ENCODE measurements around the gene AZU1.

AZU1 gene

DNA sequence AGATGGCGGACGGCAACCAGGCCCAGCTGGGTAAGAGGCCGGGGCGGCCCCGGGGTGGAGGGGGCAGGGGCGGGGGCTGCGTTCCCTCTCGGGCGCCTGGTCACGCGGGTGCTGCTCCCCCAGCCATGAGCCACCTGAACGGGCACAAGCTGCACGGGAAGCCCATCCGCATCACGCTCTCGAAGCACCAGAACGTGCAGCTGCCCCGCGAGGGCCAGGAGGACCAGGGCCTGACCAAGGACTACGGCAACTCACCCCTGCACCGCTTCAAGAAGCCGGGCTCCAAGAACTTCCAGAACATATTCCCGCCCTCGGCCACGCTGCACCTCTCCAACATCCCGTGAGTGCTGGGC, 19.2 kb upstream of the AZU1 start:
- TF ChIP-seq, protein P1, sequence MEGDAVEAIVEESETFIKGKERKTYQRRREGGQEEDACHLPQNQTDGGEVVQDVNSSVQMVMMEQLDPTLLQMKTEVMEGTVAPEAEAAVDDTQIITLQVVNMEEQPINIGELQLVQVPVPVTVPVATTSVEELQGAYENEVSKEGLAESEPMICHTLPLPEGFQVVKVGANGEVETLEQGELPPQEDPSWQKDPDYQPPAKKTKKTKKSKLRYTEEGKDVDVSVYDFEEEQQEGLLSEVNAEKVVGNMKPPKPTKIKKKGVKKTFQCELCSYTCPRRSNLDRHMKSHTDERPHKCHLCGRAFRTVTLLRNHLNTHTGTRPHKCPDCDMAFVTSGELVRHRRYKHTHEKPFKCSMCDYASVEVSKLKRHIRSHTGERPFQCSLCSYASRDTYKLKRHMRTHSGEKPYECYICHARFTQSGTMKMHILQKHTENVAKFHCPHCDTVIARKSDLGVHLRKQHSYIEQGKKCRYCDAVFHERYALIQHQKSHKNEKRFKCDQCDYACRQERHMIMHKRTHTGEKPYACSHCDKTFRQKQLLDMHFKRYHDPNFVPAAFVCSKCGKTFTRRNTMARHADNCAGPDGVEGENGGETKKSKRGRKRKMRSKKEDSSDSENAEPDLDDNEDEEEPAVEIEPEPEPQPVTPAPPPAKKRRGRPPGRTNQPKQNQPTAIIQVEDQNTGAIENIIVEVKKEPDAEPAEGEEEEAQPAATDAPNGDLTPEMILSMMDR (IDR thresholded peaks at IDR 0.05) = no peak
- Histone ChIP-seq H3K4me3 (ENCODE audit: low read depth, low read length) (no peak overlapping the region), H3K4me1 (peaks cover 2% of the 10 kb centered on the region), H3K36me3 (ENCODE audit: control insufficient read depth, insufficient read depth, low read length) (no peaks in the 10 kb centered on the region), H3K4me2 (ENCODE audit: low read length) (no peak overlapping the region), H3K27me3 (ENCODE audit: control insufficient read depth, insufficient read depth, low read length) (no peaks in the 10 kb centered on the region), H3K9me3 (ENCODE audit: control insufficient read depth, low read length) (no peaks in the 10 kb centered on the region), H2AFZ (no peak overlapping the region), H3K9ac (no peak overlapping the region), H3K79me2 (peaks cover 43% of the 10 kb centered on the region), H3K27ac (no peak overlapping the region)

DNA sequence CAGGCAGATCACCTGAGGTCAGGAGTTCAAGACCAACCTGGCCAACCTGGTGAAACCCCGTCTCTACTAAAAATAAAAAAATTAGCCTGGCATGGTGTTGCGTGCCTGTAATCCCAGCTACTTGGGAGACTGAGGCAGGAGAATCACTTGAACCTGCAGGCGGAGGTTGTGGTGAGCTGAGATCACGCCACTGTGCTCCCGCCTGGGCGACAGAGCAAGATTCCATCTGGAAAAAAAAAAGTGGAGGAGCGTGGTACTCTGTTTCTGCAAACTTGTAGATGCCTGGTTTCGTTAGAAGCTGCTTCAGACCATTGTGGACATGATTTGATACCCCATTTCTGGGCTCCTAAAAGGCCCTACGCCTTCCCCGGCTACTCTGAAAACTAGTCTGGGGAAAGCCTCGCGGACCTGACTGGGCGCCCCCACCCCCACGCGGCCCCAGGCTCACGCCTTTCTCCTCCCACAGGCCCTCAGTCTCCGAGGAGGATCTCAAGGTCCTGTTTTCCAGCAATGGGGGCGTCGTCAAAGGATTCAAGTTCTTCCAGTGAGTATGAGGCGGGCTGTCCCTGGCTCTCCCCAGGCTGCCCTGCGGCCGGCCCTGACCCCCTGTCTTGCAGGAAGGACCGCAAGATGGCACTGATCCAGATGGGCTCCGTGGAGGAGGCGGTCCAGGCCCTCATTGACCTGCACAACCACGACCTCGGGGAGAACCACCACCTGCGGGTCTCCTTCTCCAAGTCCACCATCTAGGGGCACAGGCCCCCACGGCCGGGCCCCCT, 17.4 kb upstream of the AZU1 start:
- H3K4me3 ChIP-seq (ENCODE audit: low read depth, low read length) = no peak overlapping the region
- no peak overlapping the region for H3K4me2 ChIP-seq (ENCODE audit: low read length)
- TF ChIP-seq, protein P1 (IDR thresholded peaks at IDR 0.05) = no peak
- H3K4me1 ChIP-seq = no peaks in the 10 kb centered on the region
- no peaks in the 10 kb centered on the region for H3K36me3 ChIP-seq (ENCODE audit: control insufficient read depth, insufficient read depth, low read length)
- peaks cover 25% of the 10 kb centered on the region for H3K79me2 ChIP-seq
- no peak overlapping the region for H2AFZ ChIP-seq
- H3K9me3 ChIP-seq (ENCODE audit: control insufficient read depth, low read length) = no peaks in the 10 kb centered on the region
- H3K27me3 ChIP-seq (ENCODE audit: control insufficient read depth, insufficient read depth, low read length) = no peaks in the 10 kb centered on the region
- H3K9ac ChIP-seq = no peak overlapping the region
- H3K27ac ChIP-seq = no peak overlapping the region

DNA sequence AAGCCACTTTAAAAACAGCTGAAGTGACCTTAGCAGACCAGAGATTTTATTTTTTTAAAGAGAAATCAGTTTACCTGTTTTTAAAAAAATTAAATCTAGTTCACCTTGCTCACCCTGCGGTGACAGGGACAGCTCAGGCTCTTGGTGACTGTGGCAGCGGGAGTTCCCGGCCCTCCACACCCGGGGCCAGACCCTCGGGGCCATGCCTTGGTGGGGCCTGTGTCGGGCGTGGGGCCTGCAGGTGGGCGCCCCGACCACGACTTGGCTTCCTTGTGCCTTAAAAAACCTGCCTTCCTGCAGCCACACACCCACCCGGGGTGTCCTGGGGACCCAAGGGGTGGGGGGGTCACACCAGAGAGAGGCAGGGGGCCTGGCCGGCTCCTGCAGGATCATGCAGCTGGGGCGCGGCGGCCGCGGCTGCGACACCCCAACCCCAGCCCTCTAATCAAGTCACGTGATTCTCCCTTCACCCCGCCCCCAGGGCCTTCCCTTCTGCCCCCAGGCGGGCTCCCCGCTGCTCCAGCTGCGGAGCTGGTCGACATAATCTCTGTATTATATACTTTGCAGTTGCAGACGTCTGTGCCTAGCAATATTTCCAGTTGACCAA, 16.7 kb upstream of the AZU1 start:
- no peak overlapping the region for H2AFZ ChIP-seq
- no peaks in the 10 kb centered on the region for H3K36me3 ChIP-seq (ENCODE audit: control insufficient read depth, insufficient read depth, low read length)
- no peaks in the 10 kb centered on the region for H3K4me1 ChIP-seq

DNA sequence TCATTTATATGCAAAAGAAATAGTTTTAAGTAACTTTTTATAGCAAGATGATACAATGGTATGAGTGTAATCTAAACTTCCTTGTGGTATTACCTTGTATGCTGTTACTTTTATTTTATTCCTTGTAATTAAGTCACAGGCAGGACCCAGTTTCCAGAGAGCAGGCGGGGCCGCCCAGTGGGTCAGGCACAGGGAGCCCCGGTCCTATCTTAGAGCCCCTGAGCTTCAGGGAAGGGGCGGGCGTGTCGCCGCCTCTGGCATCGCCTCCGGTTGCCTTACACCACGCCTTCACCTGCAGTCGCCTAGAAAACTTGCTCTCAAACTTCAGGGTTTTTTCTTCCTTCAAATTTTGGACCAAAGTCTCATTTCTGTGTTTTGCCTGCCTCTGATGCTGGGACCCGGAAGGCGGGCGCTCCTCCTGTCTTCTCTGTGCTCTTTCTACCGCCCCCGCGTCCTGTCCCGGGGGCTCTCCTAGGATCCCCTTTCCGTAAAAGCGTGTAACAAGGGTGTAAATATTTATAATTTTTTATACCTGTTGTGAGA, 16.1 kb upstream of the AZU1 start:
- Histone ChIP-seq H2AFZ (no peak overlapping the region), H3K9me3 (ENCODE audit: control insufficient read depth, low read length) (no peaks in the 10 kb centered on the region), H3K27me3 (ENCODE audit: control insufficient read depth, insufficient read depth, low read length) (no peaks in the 10 kb centered on the region), H3K9ac (no peak overlapping the region), H3K79me2 (peaks cover 13% of the 10 kb centered on the region), H3K4me2 (ENCODE audit: low read length) (no peak overlapping the region), H3K4me3 (ENCODE audit: low read depth, low read length) (no peak overlapping the region), H3K36me3 (ENCODE audit: control insufficient read depth, insufficient read depth, low read length) (no peaks in the 10 kb centered on the region), H3K4me1 (no peaks in the 10 kb centered on the region), H3K27ac (no peak overlapping the region)
- TF ChIP-seq, protein P1 (IDR thresholded peaks at IDR 0.05) = no peak

More for the DNA sequence above, 16.7 kb upstream of the AZU1 start:
- H3K27me3 ChIP-seq (ENCODE audit: control insufficient read depth, insufficient read depth, low read length) = no peaks in the 10 kb centered on the region
- H3K4me2 ChIP-seq (ENCODE audit: low read length) = no peak overlapping the region
- no peaks in the 10 kb centered on the region for H3K9me3 ChIP-seq (ENCODE audit: control insufficient read depth, low read length)
- H3K9ac ChIP-seq = no peak overlapping the region
- H3K4me3 ChIP-seq (ENCODE audit: low read depth, low read length) = no peak overlapping the region
- peaks cover 17% of the 10 kb centered on the region for H3K79me2 ChIP-seq
- TF ChIP-seq, protein P1 (IDR thresholded peaks at IDR 0.05) = no peak
- no peak overlapping the region for H3K27ac ChIP-seq
